OCI-LY3 (cell line): ENCODE measurements around the gene PHF23.

Source experiments
- H2AFZ ChIP-seq: fragments of 200-600, 300-600 bp; shearing (Covaris generic); 2 replicates; pipeline ENCODE4 v1.6.0; 2014; ENCODE audit warnings: antibody characterized with exemption, low read depth, low read length
- H3K27ac ChIP-seq: fragments of 200-600, 300-600 bp; sonication (generic); 2 replicates; pipeline ENCODE4 v1.5.1; 2014; ENCODE audit warnings: mild to moderate bottlenecking, low read length, moderate library complexity, mixed read lengths
- H3K27me3 ChIP-seq: fragments of 200-600, 300-600 bp; sonication (generic); 2 replicates; pipeline ENCODE4 v1.6.1; 2014; ENCODE audit warnings: low read depth, low read length, mixed read lengths
- H3K36me3 ChIP-seq: fragments of 200-600, 300-600 bp; sonication (generic); replicated peaks from 2 replicates; pipeline ENCODE3; 2014; ENCODE audit warnings: low read depth, low read length, mixed read lengths
- H3K4me1 ChIP-seq: fragments of 300-600, 200-600 bp; sonication (generic); 2 replicates; pipeline ENCODE4 v1.6.1; 2014; ENCODE audit warnings: low read length, mixed read lengths
- H3K4me2 ChIP-seq: fragments of 200-600, 300-600 bp; sonication (generic); 2 replicates; pipeline ENCODE4 v1.6.1; 2014; ENCODE audit warnings: low read length, mixed read lengths
- H3K4me3 ChIP-seq: fragments of 300-600, 200-600 bp; sonication (generic); 2 replicates; pipeline ENCODE4 v1.5.1; 2014; ENCODE audit warnings: antibody characterized with exemption, mild to moderate bottlenecking, low read length, moderate library complexity
- H3K79me2 ChIP-seq: fragments of 300-600, 200-600 bp; shearing (Covaris generic); 2 replicates; pipeline ENCODE4 v1.6.1; 2014; ENCODE audit warnings: mild to moderate bottlenecking, low read length, mixed read lengths
- H3K9ac ChIP-seq: fragments of 300-600, 200-600 bp; shearing (Covaris generic); 2 replicates; pipeline ENCODE4 v1.6.0; 2014; ENCODE audit warnings: mild to moderate bottlenecking, low read length, moderate library complexity
- H3K9me3 ChIP-seq: fragments of 200-600, 300-600 bp; shearing (Covaris generic); 2 replicates; pipeline ENCODE4 v1.6.1; 2014; ENCODE audit warnings: low read length, mixed read lengths; ENCODE audit not compliant: insufficient read depth
- H4K20me1 ChIP-seq: fragments of 200-600, 300-600 bp; sonication (generic); 2 replicates; pipeline ENCODE4 v1.6.1; 2016; ENCODE audit warnings: low read length, mixed read lengths; ENCODE audit not compliant: insufficient read depth
- CTCF ChIP-seq: fragments of 200-600, 300-600 bp; sonication (generic); IDR thresholded peaks from 2 replicates; pipeline ENCODE4 v1.5.1; 2014; ENCODE audit warnings: antibody characterized with exemption, low read length, low read depth
- EZH2phosphoT487 ChIP-seq: fragments of 200-600 bp; shearing (Covaris generic); IDR thresholded peaks from 2 replicates; pipeline ENCODE4 v1.6.1; 2018; ENCODE audit warnings: antibody characterized with exemption, mixed run types, low read depth

PHF23 gene

DNA sequence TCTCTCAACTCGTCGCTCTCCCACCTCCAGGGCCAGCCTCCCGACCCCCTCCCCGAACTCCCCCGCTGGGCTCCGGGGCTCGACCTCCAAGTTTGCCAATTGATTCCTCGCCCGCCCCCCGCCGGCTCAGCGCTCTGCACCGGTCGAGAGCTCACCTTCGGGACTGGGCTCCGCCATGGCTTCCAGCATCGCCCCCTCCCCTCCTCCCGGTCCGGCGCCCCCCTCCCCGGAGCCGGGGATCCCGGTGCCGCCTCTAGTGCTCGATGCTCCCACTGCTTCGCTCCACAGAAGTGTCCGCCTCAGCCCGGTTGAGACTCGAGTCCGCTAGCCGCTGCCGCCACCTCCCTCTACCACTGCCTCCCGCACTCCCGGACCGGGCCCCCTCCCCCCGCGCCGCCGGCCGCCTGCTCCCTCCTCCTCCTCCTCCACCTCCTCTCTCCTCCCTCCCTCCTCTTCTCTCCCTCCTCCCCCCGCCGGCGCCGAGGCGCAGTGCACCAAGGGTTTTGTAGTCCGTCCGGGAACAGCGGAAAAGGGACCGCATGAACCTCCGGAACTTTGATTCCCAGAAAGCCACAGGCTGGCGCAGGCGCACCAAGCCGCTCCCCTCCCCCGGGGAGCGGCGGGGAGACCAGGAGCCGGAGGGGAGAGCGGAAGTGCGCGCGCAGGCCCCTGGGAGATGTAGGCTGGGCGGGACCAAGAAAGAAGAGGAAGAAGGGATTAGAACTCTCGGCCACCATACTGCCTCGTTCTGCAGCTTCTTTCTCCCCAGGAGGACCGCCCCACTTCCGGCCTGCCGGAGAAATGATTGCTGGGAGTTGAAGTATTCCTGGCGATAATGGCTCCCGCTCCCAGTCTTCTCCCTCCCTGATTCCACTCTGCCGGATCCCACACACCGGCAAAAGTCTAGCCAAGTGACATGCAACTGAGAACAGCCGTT, at the start of gene PHF23:
TSS of gene PHF23 (minus strand) at position 367 of the 937 bp plus-strand sequence. CDS start at position 189, 178 bp downstream.
- H3K79me2 ChIP-seq, result peaks cover 48% of the 10 kb centered on the region
- TF ChIP-seq CTCF, result no peak
- no peak for TF ChIP-seq EZH2phosphoT487
- H3K27me3 ChIP-seq, result no peaks in the 10 kb centered on the region
- H3K4me3 ChIP-seq, result peak within 1 kb of the TSS; percentile 100
- H3K9ac ChIP-seq, result peak within 1 kb of the TSS; percentile 100
- peaks cover 5% of the 10 kb centered on the region for H4K20me1 ChIP-seq
- H3K4me2 ChIP-seq, result peak within 1 kb of the TSS; percentile 96
- H3K4me1 ChIP-seq, result peaks cover 31% of the 10 kb centered on the region
- H2AFZ ChIP-seq, result no peak within 1 kb of the TSS
- H3K9me3 ChIP-seq, result no peaks in the 10 kb centered on the region
- H3K27ac ChIP-seq, result peak within 1 kb of the TSS; percentile 93
- H3K36me3 ChIP-seq, result peaks cover 14% of the 10 kb centered on the region

DNA sequence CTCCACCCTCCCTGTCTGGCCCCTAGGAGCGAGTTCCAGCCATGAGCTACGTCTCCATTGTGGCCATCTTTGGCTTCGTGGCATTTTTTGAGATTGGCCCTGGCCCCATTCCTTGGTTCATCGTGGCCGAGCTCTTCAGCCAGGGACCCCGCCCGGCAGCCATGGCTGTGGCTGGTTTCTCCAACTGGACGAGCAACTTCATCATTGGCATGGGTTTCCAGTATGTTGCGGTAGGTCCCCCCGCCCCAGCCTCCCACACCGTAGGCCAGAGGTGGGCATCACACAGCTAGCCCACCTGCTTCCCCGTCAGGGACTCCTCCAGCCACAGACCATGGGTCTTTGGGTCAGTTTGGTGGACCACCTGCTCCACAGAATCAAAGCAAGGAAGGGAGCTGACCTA, 46.4 kb upstream of the PHF23 start:
- Histone ChIP-seq H2AFZ (no peak overlapping the region), H3K9ac (no peak overlapping the region), H3K9me3 (no peaks in the 10 kb centered on the region), H4K20me1 (no peaks in the 10 kb centered on the region), H3K4me2 (no peak overlapping the region), H3K4me3 (no peak overlapping the region), H3K27ac (no peak overlapping the region), H3K27me3 (no peaks in the 10 kb centered on the region), H3K36me3 (no peaks in the 10 kb centered on the region), H3K4me1 (peaks cover 11% of the 10 kb centered on the region), H3K79me2 (no peaks in the 10 kb centered on the region)
- TF ChIP-seq CTCF, result no peak
- no peak for TF ChIP-seq EZH2phosphoT487

GRCh38 chr17:7284911-7285310, 45.7 kb upstream of the PHF23 start:
- Histone ChIP-seq H4K20me1 (no peaks in the 10 kb centered on the region), H2AFZ (no peak overlapping the region), H3K27me3 (no peaks in the 10 kb centered on the region), H3K27ac (no peak overlapping the region), H3K4me3 (no peak overlapping the region), H3K9ac (no peak overlapping the region), H3K36me3 (no peaks in the 10 kb centered on the region), H3K4me2 (no peak overlapping the region), H3K4me1 (peaks cover 15% of the 10 kb centered on the region), H3K9me3 (no peaks in the 10 kb centered on the region), H3K79me2 (no peaks in the 10 kb centered on the region)
- TF ChIP-seq CTCF (no peak), EZH2phosphoT487 (no peak)

DNA sequence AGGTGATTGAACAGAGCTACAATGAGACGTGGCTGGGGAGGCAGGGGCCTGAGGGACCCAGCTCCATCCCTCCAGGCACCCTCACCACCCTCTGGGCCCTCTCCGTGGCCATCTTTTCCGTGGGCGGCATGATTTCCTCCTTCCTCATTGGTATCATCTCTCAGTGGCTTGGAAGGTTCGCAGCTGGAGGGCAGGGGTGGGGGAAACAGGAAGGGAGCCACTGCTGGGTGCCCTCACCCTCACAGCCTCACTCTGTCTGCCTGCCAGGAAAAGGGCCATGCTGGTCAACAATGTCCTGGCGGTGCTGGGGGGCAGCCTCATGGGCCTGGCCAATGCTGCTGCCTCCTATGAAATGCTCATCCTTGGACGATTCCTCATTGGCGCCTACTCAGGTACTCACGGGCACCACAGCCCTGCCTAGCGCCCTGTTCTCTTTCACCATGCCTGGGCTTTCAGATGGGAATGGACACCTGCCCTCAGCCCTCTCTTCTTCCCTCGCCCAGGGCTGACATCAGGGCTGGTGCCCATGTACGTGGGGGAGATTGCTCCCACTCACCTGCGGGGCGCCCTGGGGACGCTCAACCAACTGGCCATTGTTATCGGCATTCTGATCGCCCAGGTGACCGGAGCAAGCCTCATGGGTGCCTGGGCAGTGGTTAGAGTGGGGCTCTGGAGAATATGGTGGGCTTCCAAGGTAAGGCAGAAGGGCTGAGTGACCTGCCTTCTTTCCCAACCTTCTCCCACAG, 44.4 kb upstream of the PHF23 start:
- Histone ChIP-seq H3K4me3 (no peak overlapping the region), H3K27me3 (no peaks in the 10 kb centered on the region), H2AFZ (no peak overlapping the region), H3K27ac (no peak overlapping the region), H3K4me2 (no peak overlapping the region), H3K9ac (no peak overlapping the region), H3K36me3 (no peaks in the 10 kb centered on the region), H3K4me1 (peaks cover 15% of the 10 kb centered on the region), H3K79me2 (no peaks in the 10 kb centered on the region), H3K9me3 (no peaks in the 10 kb centered on the region), H4K20me1 (no peaks in the 10 kb centered on the region)
- TF ChIP-seq EZH2phosphoT487 (no peak), CTCF (no peak)
